GM12878 (cell line): ENCODE results near the gene ENG.

Source experiments
- ATF3 ChIP-seq: IDR thresholded peaks from 2 replicates; pipeline ENCODE4 v1.6.1; 2011; ENCODE audit warnings: low read depth, mild to moderate bottlenecking, low read length, moderate library complexity, borderline replicate concordance; ENCODE audit errors: extremely low read depth
- CREB1 ChIP-seq: IDR thresholded peaks from 2 replicates; pipeline ENCODE4 v1.6.1; 2012; ENCODE audit warnings: low read depth, mild to moderate bottlenecking, inconsistent platforms
- E2F4 ChIP-seq: IDR thresholded peaks from 2 replicates; pipeline ENCODE4 v1.6.1; 2012; ENCODE audit warnings: low read depth, low read length, improper control_type of control experiment
- ETV6 ChIP-seq, 2 experiments: fragments of 450-650 bp in 1 of 2; IDR thresholded peaks in 1 of 2; conservative IDR thresholded peaks in 1 of 2; 2 replicates each; pipeline ENCODE4 v1.6.1; 2014; ENCODE audit warnings: antibody characterized with exemption in 1 of 2, borderline replicate concordance in 1 of 2, low read depth in 1 of 2, mild to moderate bottlenecking in 1 of 2, moderate library complexity in 1 of 2
- PML ChIP-seq: IDR thresholded peaks from 2 replicates; pipeline ENCODE4 v1.6.1; 2012; ENCODE audit warnings: low read length, inconsistent platforms
- POLR2AphosphoS5 ChIP-seq: IDR thresholded peaks from 2 replicates; pipeline ENCODE4 v1.6.1; 2011; ENCODE audit warnings: mild to moderate bottlenecking, low read length, inconsistent platforms
- SP1 ChIP-seq: IDR thresholded peaks from one replicate; pipeline ENCODE4 v1.6.1; 2011; ENCODE audit warnings: low read depth, low read length
- ZBTB33 ChIP-seq: fragments of 450-650 bp; IDR thresholded peaks from 2 replicates; pipeline ENCODE4 v1.6.1; 2017; ENCODE audit warnings: mild to moderate bottlenecking

- no peak for TF ChIP-seq POLR2AphosphoS5
- TF ChIP-seq PML, result no peak
- TF ChIP-seq CREB1, result no peak
- TF ChIP-seq ZBTB33, result no peak
- no peak for TF ChIP-seq ETV6 (conservative IDR thresholded peaks at IDR 0.05 in 1 of 2, IDR thresholded peaks at IDR 0.05 in 1 of 2; ENCODE audit: borderline replicate concordance in 1 of 2, low read depth in 1 of 2)
- no peak for TF ChIP-seq ATF3
- no peak for TF ChIP-seq SP1
- TF ChIP-seq E2F4, result no peak
Observed at GRCh38 chr9:127776924-127777289, 77.6 kb downstream of the ENG start.
